Endometrial microvascular endothelial cells (primary cell): ENCODE data around the gene CLDN20. TPM values are rescaled to one million over a fixed set of nuclear protein-coding genes. Genes with fewer than 3 reads are reported as not detected.
"Not testable (repeated sequence)": the region's sequence is repeated elsewhere in the genome, so short reads cannot be mapped to it uniquely, and the experiment has no call there.

Experiments used
- in situ Hi-C: cut with HindIII; loops from 2 replicates; pipeline ENCODE4 v1.10.0; 2017; ENCODE audit warnings: low sequenced_read_pairs, low pct_unique_long_range_greater_than_20kb; ENCODE audit errors: inconsistent ontology term
- total RNA-seq: library from RNA; depleted of rRNA; stranded (reverse); fragments of >200 nt; gene quantifications from one replicate; pipeline ENCODE4 v1.2.3, GENCODE V29; 2015; ENCODE audit errors: inconsistent ontology term

The CLDN20 gene
- not detected for total RNA-seq

DNA sequence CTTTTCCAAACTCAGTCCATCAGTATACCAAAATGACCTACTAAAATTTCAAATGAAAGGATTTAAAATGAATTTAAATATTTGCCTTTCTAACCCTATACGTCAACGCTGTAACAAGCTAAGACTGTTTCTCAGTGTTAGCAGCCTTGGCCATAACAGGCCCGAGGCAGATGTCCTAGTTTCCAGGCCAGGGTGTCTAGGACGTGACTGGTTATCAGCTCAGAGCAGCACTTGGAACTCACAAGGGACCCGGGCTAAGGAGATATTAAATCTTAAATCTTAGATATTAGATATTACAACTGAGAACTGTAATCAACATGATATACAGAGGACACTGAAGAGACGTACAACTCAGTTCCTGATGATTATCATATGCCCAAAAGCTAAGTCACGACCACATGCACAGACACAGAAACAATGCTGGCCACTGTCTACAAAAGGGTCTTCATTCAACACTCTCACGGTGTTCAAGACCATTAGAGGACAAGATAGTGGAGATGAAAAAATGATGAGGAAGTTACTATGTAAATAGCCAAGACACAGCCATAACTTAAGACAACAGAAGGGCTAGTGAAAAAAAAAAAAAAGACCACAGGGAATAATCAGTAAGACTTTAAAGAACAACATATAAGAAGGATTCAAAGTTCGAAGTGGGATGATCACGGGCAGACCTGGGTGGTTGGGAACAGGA, at the start of gene CLDN20:
Gene CLDN20, plus strand, starts transcription at position 641 of the 691 bp plus-strand sequence. CDS start 11,707 bp downstream, outside the sequence.
- in situ Hi-C loops = no loop called here

GRCh38 chr6:155215906-155216305, 47.9 kb upstream of the CLDN20 start:
- in situ Hi-C loops = no loop called here

DNA sequence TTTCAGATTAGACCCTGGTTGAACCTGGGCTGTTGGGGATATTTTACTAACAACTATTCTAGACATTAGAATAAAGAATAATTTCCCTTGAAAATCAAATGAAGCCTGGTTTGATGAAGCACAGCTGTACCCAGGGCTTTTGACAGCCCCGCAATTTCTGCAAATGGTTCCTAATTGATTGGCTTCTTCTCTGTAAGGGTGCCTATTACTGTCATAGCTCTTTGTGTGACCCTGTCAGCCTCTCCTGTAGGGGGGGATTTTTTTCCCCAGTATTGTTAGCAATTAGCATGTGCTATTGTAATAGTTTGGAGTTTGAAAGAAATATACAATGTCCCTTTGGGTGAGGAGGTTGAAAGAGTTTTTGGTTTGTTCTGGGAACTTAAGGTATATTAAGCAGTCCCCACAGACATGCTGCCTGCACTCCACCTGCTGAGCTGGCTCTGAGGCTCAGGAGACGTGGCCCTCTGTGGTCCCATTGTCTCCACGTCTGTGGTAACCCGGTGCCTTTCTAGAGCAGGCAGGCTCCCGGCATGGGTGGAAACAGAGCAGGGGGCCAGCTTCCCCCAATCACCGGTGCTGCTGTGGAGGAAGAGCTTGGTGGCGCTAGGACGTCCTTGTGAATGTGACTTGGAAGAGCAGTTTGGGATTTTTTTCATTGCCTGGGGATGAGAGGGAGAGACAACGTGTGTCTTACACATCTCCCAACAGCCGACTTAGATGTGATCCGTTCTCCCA, 47.3 kb upstream of the CLDN20 start:
- in situ Hi-C loops = no loop called here

GRCh38 chr6:155218711-155219110, 45.1 kb upstream of the CLDN20 start:
- in situ Hi-C loops = not testable (repeated sequence)

- in situ Hi-C loops = no loop called here
Observed at GRCh38 chr6:155219299-155219698, 44.5 kb upstream of the CLDN20 start.

DNA sequence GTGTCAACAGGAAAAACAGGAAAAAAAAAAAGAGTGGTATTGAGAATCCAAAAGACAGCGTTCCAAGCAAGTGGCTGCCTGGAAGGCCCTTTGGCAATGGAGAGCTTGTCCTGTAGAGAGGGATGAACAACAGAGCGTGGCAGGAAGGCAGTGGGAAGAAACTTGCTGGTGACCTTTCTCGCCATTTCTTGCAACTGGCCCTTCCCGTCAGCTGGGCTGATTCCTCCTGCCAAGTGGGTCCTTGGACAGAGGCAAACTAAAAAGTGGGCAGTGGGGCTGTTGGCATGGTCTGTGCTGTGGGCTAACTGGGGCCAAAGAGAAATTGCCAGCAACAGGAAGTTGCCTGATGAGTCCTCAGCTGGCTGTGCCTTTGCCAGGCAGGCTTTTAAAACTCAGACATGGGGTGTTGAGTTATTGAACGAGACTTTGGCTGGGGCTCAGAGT, 43.9 kb upstream of the CLDN20 start:
- in situ Hi-C loops = no loop called here

DNA sequence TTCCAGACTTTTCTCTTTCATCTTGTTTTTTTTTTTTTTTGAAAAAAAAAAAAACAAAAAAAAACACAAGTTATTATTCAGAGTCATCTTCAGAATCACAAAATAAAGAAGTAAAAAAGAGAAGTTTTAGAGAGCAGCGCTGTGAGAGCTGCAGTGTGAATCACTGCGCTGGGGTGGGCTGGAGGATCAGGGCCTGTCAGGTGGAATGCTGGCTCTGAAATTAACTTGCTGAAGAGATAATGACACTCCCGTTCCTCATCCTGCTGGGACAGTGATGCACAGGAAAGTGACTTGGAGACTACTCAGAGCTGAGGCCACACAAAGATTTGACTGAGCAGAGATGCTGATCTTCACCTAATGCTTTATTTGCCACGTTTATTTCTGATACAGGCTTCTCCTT, 42.7 kb upstream of the CLDN20 start:
- in situ Hi-C loops = no loop called here

DNA sequence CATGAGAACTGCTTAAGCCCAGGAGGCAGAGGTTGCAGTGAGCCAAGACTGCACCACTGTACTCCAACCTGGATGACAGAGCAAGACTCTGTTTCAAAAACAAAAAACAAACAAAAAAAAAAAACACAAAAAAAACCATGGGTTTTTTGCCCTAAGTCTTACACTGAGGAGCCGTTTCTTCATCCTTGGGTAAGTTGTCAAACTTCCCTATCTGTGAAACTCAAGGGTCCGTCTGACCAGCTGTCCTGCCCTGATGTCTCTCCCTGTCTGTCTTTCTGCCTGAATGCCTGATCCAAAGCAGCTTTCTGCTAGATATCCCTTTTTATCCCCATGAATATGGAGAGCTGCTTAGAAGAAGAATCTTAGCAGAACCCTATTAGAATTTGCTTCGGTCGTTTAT, 41.3 kb upstream of the CLDN20 start:
- in situ Hi-C loops = no loop called here

- in situ Hi-C loops = no loop called here
Observed at GRCh38 chr6:155223646-155224451, 40.0 kb upstream of the CLDN20 start.

GRCh38 chr6:155224618-155225017, 39.2 kb upstream of the CLDN20 start:
- in situ Hi-C loops = no loop called here

DNA sequence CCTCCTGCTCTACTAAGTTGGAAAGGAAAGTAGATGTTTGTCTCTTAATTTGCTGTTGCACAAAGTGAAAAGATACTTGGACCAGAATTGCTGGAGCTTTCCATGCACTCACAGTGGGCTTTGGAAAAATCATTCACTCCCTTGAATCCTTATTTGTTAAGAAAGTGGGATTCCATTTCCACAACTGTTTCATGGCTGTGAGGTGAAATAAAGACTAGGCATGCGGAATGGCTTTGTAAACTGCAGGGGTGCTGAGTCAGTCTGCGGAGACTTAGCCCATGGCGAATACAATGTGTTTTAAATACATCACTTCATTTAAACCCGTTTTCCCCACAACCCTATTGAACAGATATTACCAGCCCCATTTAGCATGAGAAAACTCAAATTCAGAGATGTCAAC, 36.8 kb upstream of the CLDN20 start:
- in situ Hi-C loops = no loop called here

DNA sequence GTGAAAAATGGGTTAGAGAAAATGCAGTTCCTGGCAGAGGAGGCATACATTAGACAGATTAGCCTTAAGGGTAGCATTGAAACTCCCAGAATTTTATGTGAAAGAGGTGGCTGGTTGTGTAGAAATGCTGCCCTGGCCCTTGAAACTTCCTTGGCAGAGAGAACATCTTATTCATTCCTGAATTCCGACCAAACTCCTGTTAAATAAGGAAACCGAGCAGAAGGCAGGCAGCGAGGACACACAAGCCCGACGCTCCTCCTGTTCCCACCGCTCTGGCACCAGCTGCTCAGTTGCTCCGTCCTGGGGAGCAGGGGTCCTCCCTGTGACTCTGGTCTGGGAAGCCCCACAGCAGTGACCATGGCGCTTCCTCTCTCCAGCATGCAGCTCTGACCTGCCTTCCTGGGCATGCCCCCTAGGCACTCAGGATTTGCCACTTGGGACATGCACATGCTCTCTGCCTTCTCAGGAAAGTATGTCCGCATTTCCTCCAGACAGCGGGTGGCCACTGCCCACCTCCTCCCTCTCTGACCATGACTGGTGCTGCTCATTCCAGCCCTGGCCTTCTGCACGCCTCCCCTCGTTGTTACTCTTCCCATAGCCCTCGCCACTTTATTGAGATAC, 35.2 kb upstream of the CLDN20 start:
- in situ Hi-C loops = no loop called here

DNA sequence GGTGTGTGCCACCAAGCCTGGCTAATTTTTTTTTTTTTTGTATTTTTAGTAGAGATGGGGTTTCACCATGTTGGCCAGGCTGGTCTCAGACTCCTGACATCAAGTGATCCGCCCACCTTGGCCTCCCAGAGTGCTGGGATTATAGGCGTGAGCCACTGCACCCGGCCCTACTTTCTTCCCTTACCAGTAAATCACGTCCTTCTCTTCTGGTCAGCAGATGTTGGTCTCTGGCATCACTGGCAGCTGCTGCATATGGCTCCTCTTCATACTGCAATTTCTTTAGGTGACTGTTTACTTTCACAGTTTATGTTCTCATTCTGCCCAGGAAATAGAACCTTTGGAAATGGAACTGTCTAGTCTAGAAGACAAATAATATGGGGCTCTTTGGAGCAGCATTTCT, 32.8 kb upstream of the CLDN20 start:
- in situ Hi-C loops = not testable (repeated sequence)

- in situ Hi-C loops = no loop called here
Observed at GRCh38 chr6:155232848-155233247, 31.0 kb upstream of the CLDN20 start.

DNA sequence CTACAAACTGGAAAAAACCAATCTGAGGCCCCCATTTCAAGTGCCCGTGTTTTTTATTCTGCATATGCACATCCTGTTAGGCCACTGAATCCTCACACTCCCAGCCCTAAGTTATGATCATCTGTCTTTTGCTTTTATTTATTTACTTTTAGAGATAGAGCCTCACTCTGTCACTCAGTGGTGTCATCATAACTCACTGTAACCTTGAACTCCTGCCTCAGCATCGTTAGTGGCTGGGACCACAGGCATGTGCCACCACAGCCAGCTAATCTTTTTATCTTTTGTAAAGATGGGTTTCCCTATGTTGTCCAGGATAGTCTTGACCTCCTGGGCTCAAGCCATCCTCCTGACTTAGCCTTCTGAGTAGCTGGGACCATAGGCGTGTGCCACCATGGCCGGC, 29.6 kb upstream of the CLDN20 start:
- in situ Hi-C loops = no loop called here

- in situ Hi-C loops = no loop called here
Observed at GRCh38 chr6:155234687-155235086, 29.1 kb upstream of the CLDN20 start.

DNA sequence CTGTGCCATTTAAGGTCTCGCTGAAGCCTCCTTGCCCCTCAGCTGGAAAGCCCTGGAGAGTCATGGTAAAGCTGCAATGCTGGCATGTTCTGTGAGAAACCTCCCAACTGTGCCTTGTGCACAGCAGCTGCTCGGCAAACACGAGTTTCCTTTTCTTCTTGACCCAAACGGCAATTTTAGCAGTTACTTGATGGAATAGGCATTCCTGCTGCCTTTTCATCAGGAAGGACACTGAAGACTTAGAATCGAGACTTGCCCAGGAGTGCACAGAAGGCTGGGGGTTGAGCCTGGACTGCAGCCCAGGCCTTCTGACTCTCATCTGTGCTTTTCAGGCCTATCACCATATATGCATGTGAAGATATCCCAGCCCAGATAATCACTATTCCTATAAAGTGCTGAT, 28.7 kb upstream of the CLDN20 start:
- in situ Hi-C loops = no loop called here

- in situ Hi-C loops = no loop called here
Observed at GRCh38 chr6:155237613-155238012, 26.2 kb upstream of the CLDN20 start.

GRCh38 chr6:155240905-155241600, 22.8 kb upstream of the CLDN20 start:
- in situ Hi-C loops = no loop called here
